Measurements from ENCODE around the gene TMEM256. TPM values are rescaled to one million over a fixed set of nuclear protein-coding genes. Genes with fewer than 3 reads are reported as not detected.

The TMEM256 gene
- polyA plus RNA-seq, 1 donor from 2014 or later = 161 TPM

GRCh38 chr17:7357381-7357780 lies 46.5 kb downstream of the TMEM256 start:
- no peaks in the 10 kb centered on the region for H3K36me3 ChIP-seq (ENCODE audit: insufficient read depth, low read length)
- no peaks in the 10 kb centered on the region for H3K9me3 ChIP-seq (ENCODE audit: low read length)
- H3K27me3 ChIP-seq (ENCODE audit: insufficient read depth, low read depth, low read length) = no peaks in the 10 kb centered on the region
- no peak overlapping the region for H2AFZ ChIP-seq (ENCODE audit: low read depth, low read length)
- no peak overlapping the region for H3K27ac ChIP-seq (ENCODE audit: low read length)
- no peaks in the 10 kb centered on the region for H3F3A ChIP-seq (ENCODE audit: insufficient read depth, low read length, poor library complexity, severe bottlenecking)
- no peak overlapping the region for H3K4me2 ChIP-seq (ENCODE audit: low read length)
- no peak overlapping the region for H3K9ac ChIP-seq (ENCODE audit: low read length)
- H4K20me1 ChIP-seq (ENCODE audit: insufficient read depth) = no peaks in the 10 kb centered on the region
- no peaks in the 10 kb centered on the region for H3K9me2 ChIP-seq (ENCODE audit: insufficient read depth, low read length)
- peaks cover 3% of the 10 kb centered on the region for H3K79me2 ChIP-seq (replicated peaks; ENCODE audit: insufficient read depth, low read length)
- TF ChIP-seq RAD21 (conservative IDR thresholded peaks at IDR 0.05) (no peak), TAF1 (IDR thresholded peaks at IDR 0.05; ENCODE audit: low read depth) (no peak), POLR2AphosphoS5 (IDR thresholded peaks at IDR 0.05) (no peak), MXI1 (conservative IDR thresholded peaks at IDR 0.05; ENCODE audit: poor library complexity, severe bottlenecking) (no peak), REST (IDR thresholded peaks at IDR 0.05; ENCODE audit: borderline replicate concordance) (no peak), EZH2 (IDR thresholded peaks at IDR 0.05; ENCODE audit: borderline replicate concordance, insufficient read depth, low read length, poor library complexity, severe bottlenecking) (no peak), SMC3 (conservative IDR thresholded peaks at IDR 0.05; ENCODE audit: poor library complexity) (no peak), EP300 (conservative IDR thresholded peaks at IDR 0.05; ENCODE audit: poor library complexity, severe bottlenecking) (no peak)
- TF ChIP-seq, protein P1, sequence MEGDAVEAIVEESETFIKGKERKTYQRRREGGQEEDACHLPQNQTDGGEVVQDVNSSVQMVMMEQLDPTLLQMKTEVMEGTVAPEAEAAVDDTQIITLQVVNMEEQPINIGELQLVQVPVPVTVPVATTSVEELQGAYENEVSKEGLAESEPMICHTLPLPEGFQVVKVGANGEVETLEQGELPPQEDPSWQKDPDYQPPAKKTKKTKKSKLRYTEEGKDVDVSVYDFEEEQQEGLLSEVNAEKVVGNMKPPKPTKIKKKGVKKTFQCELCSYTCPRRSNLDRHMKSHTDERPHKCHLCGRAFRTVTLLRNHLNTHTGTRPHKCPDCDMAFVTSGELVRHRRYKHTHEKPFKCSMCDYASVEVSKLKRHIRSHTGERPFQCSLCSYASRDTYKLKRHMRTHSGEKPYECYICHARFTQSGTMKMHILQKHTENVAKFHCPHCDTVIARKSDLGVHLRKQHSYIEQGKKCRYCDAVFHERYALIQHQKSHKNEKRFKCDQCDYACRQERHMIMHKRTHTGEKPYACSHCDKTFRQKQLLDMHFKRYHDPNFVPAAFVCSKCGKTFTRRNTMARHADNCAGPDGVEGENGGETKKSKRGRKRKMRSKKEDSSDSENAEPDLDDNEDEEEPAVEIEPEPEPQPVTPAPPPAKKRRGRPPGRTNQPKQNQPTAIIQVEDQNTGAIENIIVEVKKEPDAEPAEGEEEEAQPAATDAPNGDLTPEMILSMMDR (IDR thresholded peaks at IDR 0.05; ENCODE audit: poor library complexity, severe bottlenecking) = no peak
- H3K4me3 ChIP-seq (ENCODE audit: low read length) = no peak overlapping the region

- H4K20me1 ChIP-seq (ENCODE audit: insufficient read depth) = no peaks in the 10 kb centered on the region
- H3K4me2 ChIP-seq (ENCODE audit: low read length) = no peak overlapping the region
- no peaks in the 10 kb centered on the region for H3K27me3 ChIP-seq (ENCODE audit: insufficient read depth, low read depth, low read length)
- H2AFZ ChIP-seq (ENCODE audit: low read depth, low read length) = no peak overlapping the region
- no peak overlapping the region for H3K9ac ChIP-seq (ENCODE audit: low read length)
- no peak overlapping the region for H3K4me3 ChIP-seq (ENCODE audit: low read length)
- H3K9me2 ChIP-seq (ENCODE audit: insufficient read depth, low read length) = no peaks in the 10 kb centered on the region
- H3K27ac ChIP-seq (ENCODE audit: low read length) = no peak overlapping the region
- H3K9me3 ChIP-seq (ENCODE audit: low read length) = no peaks in the 10 kb centered on the region
- H3F3A ChIP-seq (ENCODE audit: insufficient read depth, low read length, poor library complexity, severe bottlenecking) = no peaks in the 10 kb centered on the region
- TF ChIP-seq EZH2 (IDR thresholded peaks at IDR 0.05; ENCODE audit: borderline replicate concordance, insufficient read depth, low read length, poor library complexity, severe bottlenecking) (no peak), POLR2AphosphoS5 (IDR thresholded peaks at IDR 0.05) (no peak), TAF1 (IDR thresholded peaks at IDR 0.05; ENCODE audit: low read depth) (no peak), EP300 (conservative IDR thresholded peaks at IDR 0.05; ENCODE audit: poor library complexity, severe bottlenecking) (no peak), SMC3 (conservative IDR thresholded peaks at IDR 0.05; ENCODE audit: poor library complexity) (no peak), RAD21 (conservative IDR thresholded peaks at IDR 0.05) (no peak), MXI1 (conservative IDR thresholded peaks at IDR 0.05; ENCODE audit: poor library complexity, severe bottlenecking) (no peak)
- TF ChIP-seq, protein P1 (IDR thresholded peaks at IDR 0.05; ENCODE audit: poor library complexity, severe bottlenecking) = no peak
- H3K79me2 ChIP-seq (replicated peaks; ENCODE audit: insufficient read depth, low read length) = peaks cover 3% of the 10 kb centered on the region
- no peaks in the 10 kb centered on the region for H3K36me3 ChIP-seq (ENCODE audit: insufficient read depth, low read length)
Observed at GRCh38 chr17:7356756-7357155, 47.1 kb downstream of the TMEM256 start.
